GM12878 (cell line): ENCODE measurements around the gene WNT7A. TPM values are rescaled to one million over a fixed set of nuclear protein-coding genes. Genes with fewer than 3 reads are reported as not detected.

Experiments
- ATAC-seq: fragments of 200-7000 bp; cut with Tn5 transposase; 3 replicates; pipeline ENCODE4 v1.9.1; 2020; ENCODE audit warnings: mild to moderate bottlenecking, moderate library complexity
- BruUV-seq: library from RNA; stranded (reverse); fragments of 400-500 nt; replicated peaks from 2 replicates; lab custom pipeline; 2021; lab: Mats Ljungman, UMichigan
- CTCF ChIA-PET: fragments of 300-600 bp; sonication (Branson Sonifier 250); formaldehyde crosslinking; extraction: SDS; loops from one replicate; lab custom pipeline; 2021; ENCODE audit warnings: inconsistent platforms; lab: Yijun Ruan, JAX
- POLR2A ChIA-PET: fragments of 350-600 bp; formaldehyde crosslinking; extraction: SDS; loops from one replicate; lab custom pipeline; 2021; ENCODE audit warnings: inconsistent platforms; lab: Charles Lee
- RAD21 ChIA-PET: fragments of 300-600 bp; sonication (Branson Sonifier 250); formaldehyde crosslinking; loops from one replicate; lab custom pipeline; 2023; ENCODE audit warnings: antibody characterized with exemption; ENCODE audit not compliant: unreplicated experiment; lab: Charles Lee
- SMC1A ChIA-PET: fragments of 300-600 bp; sonication (Branson Sonifier 250); formaldehyde crosslinking; loops from one replicate; lab custom pipeline; 2023; ENCODE audit not compliant: unreplicated experiment, uncharacterized antibody; lab: Charles Lee
- DNase-seq: peaks from one replicate; pipeline ENCODE4 v3.0.0-alpha.2; 2011; ENCODE audit warnings: low read depth, low spot score
- FAIRE-seq: peaks from 3 replicates; lab custom pipeline; 2011; peaks lifted over from hg19 to GRCh38; lab: Jason Lieb, UNC
- H2AFZ ChIP-seq: 2 replicates; pipeline ENCODE4 v1.6.0; 2011; ENCODE audit warnings: low read depth, low read length, control low read depth; ENCODE audit not compliant: control insufficient read depth
- H3K27ac ChIP-seq: 2 replicates; pipeline ENCODE4 v1.5.1; 2011; ENCODE audit warnings: control low read depth; ENCODE audit not compliant: control insufficient read depth, insufficient read depth
- H3K27me3 ChIP-seq, 2 experiments: replicated peaks in 1 of 2; 2 replicates each; pipeline versions ENCODE4 v1.6.0 to v1.6.1; 2011; ENCODE audit warnings: low read length in 1 of 2; ENCODE audit not compliant: control insufficient read depth in 2 of 2, insufficient read depth in 2 of 2
- H3K36me3 ChIP-seq, 2 experiments: 2 replicates each; pipeline ENCODE4 v1.5.1; 2011; ENCODE audit warnings: low read length in 1 of 2; ENCODE audit not compliant: control insufficient read depth in 2 of 2, insufficient read depth in 2 of 2
- H3K4me1 ChIP-seq: 2 replicates; pipeline ENCODE4 v1.6.1; 2011; ENCODE audit warnings: mild to moderate bottlenecking, low read length, moderate library complexity, mixed read lengths; ENCODE audit not compliant: control insufficient read depth, insufficient read depth
- H3K4me2 ChIP-seq: 2 replicates; pipeline ENCODE4 v1.6.0; 2011; ENCODE audit warnings: control low read depth; ENCODE audit not compliant: control insufficient read depth, insufficient read depth
- H3K4me3 ChIP-seq: fragments of 200-600 bp; sonication (generic); 2 replicates; pipeline ENCODE4 v1.5.1; 2016
- H3K79me2 ChIP-seq: 2 replicates; pipeline ENCODE4 v1.6.0; 2011; ENCODE audit warnings: low read length; ENCODE audit not compliant: control insufficient read depth, insufficient read depth
- H3K9ac ChIP-seq: 2 replicates; pipeline ENCODE4 v1.8.0; 2011; ENCODE audit warnings: low read length, control low read depth, mixed read lengths; ENCODE audit not compliant: control insufficient read depth, insufficient read depth
- H3K9me3 ChIP-seq: replicated peaks from 3 replicates; pipeline ENCODE4 v1.5.1; 2011; ENCODE audit warnings: mild to moderate bottlenecking, low read length; ENCODE audit not compliant: control insufficient read depth, insufficient read depth
- H4K20me1 ChIP-seq: 2 replicates; pipeline ENCODE4 v1.6.0; 2011; ENCODE audit not compliant: control insufficient read depth, insufficient read depth
- ATF2 ChIP-seq: IDR thresholded peaks from 2 replicates; pipeline ENCODE4 v1.6.1; 2012; ENCODE audit warnings: low read length, inconsistent platforms
- BRCA1 ChIP-seq: IDR thresholded peaks from 2 replicates; pipeline ENCODE4 v1.6.1; 2011; ENCODE audit warnings: low read depth, low read length, improper control_type of control experiment
- CHD1 ChIP-seq: IDR thresholded peaks from 2 replicates; pipeline ENCODE4 v1.6.1; 2012; ENCODE audit warnings: low read depth, low read length, improper control_type of control experiment
- CUX1 ChIP-seq: IDR thresholded peaks from 2 replicates; pipeline ENCODE4 v1.6.1; 2012; ENCODE audit warnings: improper control_type of control experiment, low read depth, low read length; ENCODE audit not compliant: insufficient replicate concordance
- EGR1 ChIP-seq, 2 experiments: IDR thresholded peaks; 1 replicate in 1 of 2; 2 replicates in 1 of 2; pipeline ENCODE4 v1.6.1; 2011 to 2012; ENCODE audit warnings: low read depth in 2 of 2, low read length in 2 of 2, borderline replicate concordance in 1 of 2, mild to moderate bottlenecking in 1 of 2, moderate library complexity in 1 of 2
- ESRRA ChIP-seq: IDR thresholded peaks from 2 replicates; pipeline ENCODE4 v1.6.1; 2012; ENCODE audit warnings: mild to moderate bottlenecking, low read length, improper control_type of control experiment
- HDAC6 ChIP-seq: fragments of 200-600 bp; sonication (generic); IDR thresholded peaks from one replicate; pipeline ENCODE4 v1.8.0; 2017; ENCODE audit warnings: antibody characterized with exemption; ENCODE audit not compliant: unreplicated experiment
- LARP7 ChIP-seq: fragments of 450-650 bp; IDR thresholded peaks from 2 replicates; pipeline ENCODE4 v1.6.1; 2017; ENCODE audit warnings: mild to moderate bottlenecking
- PAX8 ChIP-seq: fragments of 450-650 bp; IDR thresholded peaks from 2 replicates; pipeline ENCODE4 v1.6.1; 2017; ENCODE audit warnings: mild to moderate bottlenecking, moderate library complexity
- POLR2A ChIP-seq: IDR thresholded peaks from 2 replicates; pipeline ENCODE4 v1.6.1; 2011; ENCODE audit warnings: low read depth, mild to moderate bottlenecking, low read length
- RELB ChIP-seq: fragments of 450-650 bp; IDR thresholded peaks from 2 replicates; pipeline ENCODE4 v1.6.1; 2017; ENCODE audit warnings: low read depth, mild to moderate bottlenecking, moderate library complexity
- USF2 ChIP-seq: IDR thresholded peaks from 2 replicates; pipeline ENCODE4 v1.6.1; 2011; ENCODE audit warnings: low read depth, low read length, improper control_type of control experiment, borderline replicate concordance
- YY1 ChIP-seq: IDR thresholded peaks from 2 replicates; pipeline ENCODE4 v1.6.1; 2011; ENCODE audit warnings: low read depth, mild to moderate bottlenecking, low read length
- WGBS: methylation state at CpG from one replicate; pipeline ENCODE4 v1.1.6; 2016; ENCODE audit warnings: low lambda C conversion rate; ENCODE audit not compliant: insufficient replicate concordance, insufficient coverage; ENCODE audit errors: missing lambda C conversion rate; 5-methylcytosine and 5-hydroxymethylcytosine counted together
- in situ Hi-C: fragments of 300-500 bp; cut with MboI; formaldehyde crosslinking; loops from 9 replicates; pipeline ENCODE4 v1.14.3; 2018; ENCODE audit warnings: mixed read lengths
- intact Hi-C: fragments of 100-400 bp; cut with micrococcal nuclease; formaldehyde crosslinking; loops from one replicate; pipeline ENCODE4 v1.14.2; 2022; ENCODE audit not compliant: unreplicated experiment
- polyA plus RNA-seq, 11 experiments: library from polyadenylated mRNA; depleted of rRNA in 4 of 11; unstranded in 6 of 11; stranded (reverse) in 5 of 11; fragments of >200 nt; fragmentation: Nextera tagmentation in 4 of 11; fragmentation: Illumina TruSeq in 1 of 11; extraction: Ambion mirVana in 4 of 11; extraction: Trizol in 1 of 11; gene quantifications; 1 replicate in 1 of 11; 2 replicates in 10 of 11; pipeline versions ENCODE4 v1.2.1 to v1.2.3, GENCODE V29; 2011 to 2016; ENCODE audit warnings: inconsistent platforms in 2 of 11, missing spikeins in 2 of 11, low read depth in 1 of 11
- total RNA-seq, 4 experiments: library from RNA; depleted of rRNA in 3 of 4; stranded (reverse); fragments of >200 nt in 3 of 4; fragmentation: Illumina TruSeq in 1 of 4; extraction: Trizol in 1 of 4; gene quantifications; 2 replicates each; pipeline versions ENCODE4 v1.2.1 to v1.2.3, GENCODE V29; 2013 to 2021

Gene WNT7A
- total and polyA plus RNA-seq, 10 of the 15 experiments (the other 5 are each of a cell fraction or from before 2014, with no cell fraction given): 0.08 TPM; not detected in 9

- ChIA-PET RAD21 (no interaction called here), SMC1A (interaction anchor here (0.5 kb wide), 1 partner anchor 308 kb away, joined by 4 read pairs; no protein-coding TSS in a partner anchor), CTCF (interaction anchor here (0.5 to 1.2 kb wide), 2 partner anchors 14 to 566 kb away, joined by 3 to 4 read pairs; no protein-coding TSS in a partner anchor), POLR2A (no interaction called here)
- no TSS peak for BruUV-seq
- Histone ChIP-seq H3K4me2 (no peak overlapping the region), H3K27me3 (no peaks in the 10 kb centered on the region), H4K20me1 (no peaks in the 10 kb centered on the region), H3K36me3 (no peaks in the 10 kb centered on the region), H3K79me2 (no peaks in the 10 kb centered on the region), H3K9ac (no peak overlapping the region), H3K4me3 (no peak overlapping the region), H2AFZ (no peak overlapping the region), H3K27ac (no peak overlapping the region), H3K9me3 (peaks cover 5% of the 10 kb centered on the region; the same call in 2 of the 3 replicates), H3K4me1 (no peaks in the 10 kb centered on the region)
- in situ Hi-C loops (no loop called here), intact Hi-C loops (no loop called here)
- no peak for TF ChIP-seq PAX8
- TF ChIP-seq CHD1: no peak
- TF ChIP-seq YY1: no peak
- TF ChIP-seq LARP7: no peak
- TF ChIP-seq HDAC6: no peak
- no peak for TF ChIP-seq RELB
- TF ChIP-seq ESRRA: no peak
- TF ChIP-seq POLR2A: no peak
- no peak for TF ChIP-seq BRCA1
- no peak for TF ChIP-seq CUX1
- TF ChIP-seq USF2: no peak
- TF ChIP-seq EGR1 (IDR thresholded peaks at IDR 0.05; ENCODE audit: borderline replicate concordance in 1 of 2, low read depth in 2 of 2, low read length in 2 of 2): no peak
- TF ChIP-seq ATF2: no peak
- ATAC-seq: no peak
- no peak for DNase-seq
- 0% methylated on average over 1 of the region's 1 CpG for WGBS
- FAIRE-seq: no peak
These were observed 22.2 kb upstream of the WNT7A start for GRCh38 chr3:13901935-13902584.
